ENCODE measurements around the gene GRIK4. TPM values are rescaled to one million over a fixed set of nuclear protein-coding genes. Genes with fewer than 3 reads are reported as not detected.
A peak's percentile ranks its signal among the peaks of the same experiment; 100 is the strongest.
"Not testable (repeated sequence)": the region's sequence is repeated elsewhere in the genome, so short reads cannot be mapped to it uniquely, and the experiment has no call there.

GRIK4 gene
- polyA plus RNA-seq, 1 donor from 2014 or later, result not detected

DNA sequence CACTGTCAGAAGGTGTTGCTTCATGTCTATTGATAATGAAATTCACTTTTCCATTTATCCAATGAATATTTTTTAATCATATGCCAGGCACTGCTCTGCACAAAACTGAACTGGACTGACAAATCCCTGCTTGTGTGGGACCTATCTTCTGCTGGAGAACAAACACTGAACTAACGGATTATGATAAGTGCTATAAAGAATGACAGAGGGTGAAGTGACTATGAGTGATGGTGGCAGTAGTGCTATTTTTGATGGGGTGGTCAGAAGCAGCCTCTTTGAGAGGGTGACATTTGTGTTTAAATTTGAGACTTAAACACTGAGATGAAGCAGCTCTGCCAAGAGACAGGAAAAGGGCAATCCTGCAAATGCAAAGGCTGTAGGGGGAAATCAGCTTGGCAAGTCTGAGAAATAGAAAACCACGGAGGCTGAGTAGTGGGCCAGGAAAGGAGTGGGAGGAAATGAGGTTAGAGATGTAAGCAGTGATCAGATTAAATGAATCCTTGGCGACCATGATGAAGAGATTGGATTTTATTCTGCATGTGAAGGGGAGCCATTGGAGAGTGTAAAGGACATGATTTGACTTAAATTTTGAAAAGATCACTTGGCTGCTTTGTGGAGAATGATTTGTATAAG is 518.4 kb downstream of the GRIK4 start:
- Mint-ChIP-seq H3K27me3 (no peaks in the 10 kb centered on the region), H3K9me3 (no peaks in the 10 kb centered on the region), H3K27ac (no peak overlapping the region), H3K4me3 (no peak overlapping the region), H3K36me3 (no peaks in the 10 kb centered on the region), H3K4me1 (peaks cover 1 to 14% (median 3%) of the 10 kb centered on the region in 3 donors)

DNA sequence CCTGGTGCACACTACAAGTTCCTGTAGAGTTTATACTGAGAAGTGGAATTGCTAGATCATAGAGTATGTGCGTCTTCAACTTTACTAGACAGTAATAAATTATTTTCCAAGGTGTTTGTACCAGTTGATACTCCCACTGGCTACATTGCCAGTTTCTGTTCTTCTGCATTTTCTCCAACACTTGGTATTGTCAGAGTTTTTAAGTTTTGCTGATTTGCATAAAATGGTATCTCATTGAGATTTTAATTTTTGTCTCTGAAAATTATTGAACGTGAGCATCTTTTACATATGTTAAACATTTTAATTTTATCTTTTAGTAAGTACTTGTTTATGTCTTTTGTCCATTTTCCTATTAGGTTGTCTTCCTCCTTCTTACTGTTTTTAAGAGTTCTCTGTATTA is 519.6 kb downstream of the GRIK4 start:
- Mint-ChIP-seq H3K36me3 (no peaks in the 10 kb centered on the region), H3K4me1 (peaks cover 0 to 8% (median 7%) of the 10 kb centered on the region in 3 donors), H3K9me3 (no peaks in the 10 kb centered on the region), H3K4me3 (no peak overlapping the region), H3K27ac (no peak overlapping the region), H3K27me3 (no peaks in the 10 kb centered on the region)

DNA sequence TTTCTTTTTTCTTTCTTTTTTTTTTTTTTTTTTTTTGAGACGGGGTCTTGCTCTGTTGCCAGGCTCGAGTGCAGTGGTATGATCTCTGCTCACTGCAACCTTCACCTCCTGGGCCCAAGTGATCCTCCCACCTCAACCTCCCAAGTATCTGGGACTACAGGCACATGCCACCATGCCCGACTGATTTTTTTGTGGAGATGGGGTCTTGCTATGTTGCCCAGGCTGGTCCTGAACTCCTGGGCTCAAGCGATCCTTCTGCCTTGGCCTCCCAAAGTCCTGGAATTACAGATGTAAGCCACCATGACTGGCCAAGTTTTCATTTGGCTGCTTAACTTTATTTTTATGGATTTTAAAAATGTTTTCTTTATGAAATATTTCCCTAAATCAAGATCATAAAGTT is 520.1 kb downstream of the GRIK4 start:
- not testable (repeated sequence) for H3K36me3 Mint-ChIP-seq, H3K27ac Mint-ChIP-seq, H3K9me3 Mint-ChIP-seq, H3K4me1 Mint-ChIP-seq, H3K27me3 Mint-ChIP-seq, H3K4me3 Mint-ChIP-seq

DNA sequence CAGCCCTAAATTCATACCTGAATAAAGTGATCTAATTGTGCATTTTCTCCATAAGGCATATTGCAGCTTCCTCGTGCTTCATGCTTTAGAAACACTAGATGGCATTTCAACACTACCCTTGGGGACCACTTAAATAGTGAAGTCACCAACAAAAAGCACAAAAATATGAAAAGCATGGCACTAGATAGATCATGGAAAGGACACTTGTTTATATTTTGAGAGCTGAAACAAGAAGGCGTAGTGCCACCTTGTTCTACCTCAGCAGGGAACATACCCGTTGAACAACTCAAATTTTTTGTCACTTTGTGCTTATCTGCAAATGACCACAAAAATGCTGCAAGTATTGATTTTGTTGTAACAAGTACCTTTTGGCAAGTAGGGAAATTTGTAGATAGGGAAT is 521.0 kb downstream of the GRIK4 start:
- Mint-ChIP-seq H3K4me1 (peaks cover 0 to 7% (median 7%) of the 10 kb centered on the region in 3 donors), H3K4me3 (no peak overlapping the region), H3K36me3 (no peaks in the 10 kb centered on the region)

DNA sequence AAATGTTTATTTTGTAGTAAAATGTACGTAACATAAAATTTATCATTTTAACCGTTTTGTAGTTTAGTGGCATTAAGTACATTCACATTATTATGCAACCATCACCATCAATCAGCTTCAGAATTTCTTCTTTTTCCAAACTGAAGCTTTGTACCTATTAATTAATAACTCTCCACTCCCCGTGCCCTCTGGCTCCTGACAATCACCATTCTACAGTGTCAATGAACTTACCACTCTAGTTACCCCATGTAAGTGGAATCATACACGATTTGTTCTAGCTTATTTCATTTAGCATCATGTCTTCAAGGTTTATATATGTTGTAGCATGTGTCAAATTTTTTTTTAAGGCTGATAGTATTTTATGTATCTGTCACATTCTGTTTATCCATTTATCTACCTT is 522.1 kb downstream of the GRIK4 start:
- no peak overlapping the region for H3K27ac Mint-ChIP-seq
- H3K4me3 Mint-ChIP-seq, result no peak overlapping the region
- no peaks in the 10 kb centered on the region for H3K27me3 Mint-ChIP-seq
- H3K9me3 Mint-ChIP-seq, result no peaks in the 10 kb centered on the region
- H3K4me1 Mint-ChIP-seq, result peaks cover 1 to 9% (median 7%) of the 10 kb centered on the region in 3 donors
- no peaks in the 10 kb centered on the region for H3K36me3 Mint-ChIP-seq

More for the DNA sequence above, 521.0 kb downstream of the GRIK4 start:
- H3K27me3 Mint-ChIP-seq, result no peaks in the 10 kb centered on the region
- no peaks in the 10 kb centered on the region for H3K9me3 Mint-ChIP-seq
- no peak overlapping the region for H3K27ac Mint-ChIP-seq

GRCh38 chr11:121035169-121035755 is 523.7 kb downstream of the GRIK4 start:
- Mint-ChIP-seq H3K27me3 (no peaks in the 10 kb centered on the region), H3K4me3 (no peak overlapping the region), H3K9me3 (no peaks in the 10 kb centered on the region), H3K27ac (no peak overlapping the region), H3K4me1 (peaks cover 3 to 13% (median 5%) of the 10 kb centered on the region in 3 donors), H3K36me3 (no peaks in the 10 kb centered on the region)

- no peak overlapping the region for H3K4me3 Mint-ChIP-seq
- H3K36me3 Mint-ChIP-seq, result no peaks in the 10 kb centered on the region
- no peaks in the 10 kb centered on the region for H3K27me3 Mint-ChIP-seq
- peaks cover 3 to 13% (median 5%) of the 10 kb centered on the region in 3 donors for H3K4me1 Mint-ChIP-seq
- H3K27ac Mint-ChIP-seq, result peak overlapping the region in 1 of 3 donors; percentile 4
- H3K9me3 Mint-ChIP-seq, result no peaks in the 10 kb centered on the region
Observed at GRCh38 chr11:121035780-121036179, 524.2 kb downstream of the GRIK4 start.

DNA sequence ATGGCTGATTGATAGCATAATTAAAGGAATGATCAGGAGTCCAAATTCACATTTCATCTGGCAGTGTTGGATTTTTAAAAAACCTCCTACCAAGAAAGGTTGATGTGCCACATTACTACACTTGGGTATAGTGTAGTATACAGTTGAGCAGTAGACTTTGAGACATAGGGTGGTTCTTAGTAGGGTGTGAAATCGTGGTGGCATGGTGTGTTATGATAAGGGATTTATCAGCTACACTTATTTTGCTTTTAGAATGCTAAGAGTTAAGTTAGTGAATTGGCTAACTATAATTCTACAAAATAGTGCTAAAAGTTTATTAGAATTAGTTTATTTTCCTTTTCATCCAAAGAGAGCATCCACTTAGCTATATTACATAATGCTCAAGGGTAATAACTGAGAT is 525.5 kb downstream of the GRIK4 start:
- H3K4me1 Mint-ChIP-seq, result peaks cover 5 to 13% (median 6%) of the 10 kb centered on the region in 3 donors
- no peak overlapping the region for H3K4me3 Mint-ChIP-seq
- H3K27me3 Mint-ChIP-seq, result no peaks in the 10 kb centered on the region
- H3K36me3 Mint-ChIP-seq, result no peaks in the 10 kb centered on the region
- no peak overlapping the region for H3K27ac Mint-ChIP-seq
- no peaks in the 10 kb centered on the region for H3K9me3 Mint-ChIP-seq

Other genes with a start within 250 kb of the GRIK4 start
- not detected for gene TLCD5, start 186.4 kb upstream of the GRIK4 start, polyA plus RNA-seq
- 4.5 TPM for gene ARHGEF12, start 175.3 kb upstream of the GRIK4 start, polyA plus RNA-seq

Measured in IgD-negative memory B cell (primary cell).